Urothelium cell line (cell line): Measurements from ENCODE around the gene AOC3.
"Not testable (repeated sequence)": the region's sequence is repeated elsewhere in the genome, so short reads cannot be mapped to it uniquely, and the experiment has no call there.

ENCODE experiments used
- DNase-seq: peaks from one replicate; pipeline ENCODE4 v3.0.0; 2011; ENCODE audit warnings: low spot score, mixed read lengths
- FAIRE-seq: peaks from 2 replicates; lab custom pipeline; 2011; peaks lifted over from hg19 to GRCh38; lab: Jason Lieb, UNC

The AOC3 gene

DNA sequence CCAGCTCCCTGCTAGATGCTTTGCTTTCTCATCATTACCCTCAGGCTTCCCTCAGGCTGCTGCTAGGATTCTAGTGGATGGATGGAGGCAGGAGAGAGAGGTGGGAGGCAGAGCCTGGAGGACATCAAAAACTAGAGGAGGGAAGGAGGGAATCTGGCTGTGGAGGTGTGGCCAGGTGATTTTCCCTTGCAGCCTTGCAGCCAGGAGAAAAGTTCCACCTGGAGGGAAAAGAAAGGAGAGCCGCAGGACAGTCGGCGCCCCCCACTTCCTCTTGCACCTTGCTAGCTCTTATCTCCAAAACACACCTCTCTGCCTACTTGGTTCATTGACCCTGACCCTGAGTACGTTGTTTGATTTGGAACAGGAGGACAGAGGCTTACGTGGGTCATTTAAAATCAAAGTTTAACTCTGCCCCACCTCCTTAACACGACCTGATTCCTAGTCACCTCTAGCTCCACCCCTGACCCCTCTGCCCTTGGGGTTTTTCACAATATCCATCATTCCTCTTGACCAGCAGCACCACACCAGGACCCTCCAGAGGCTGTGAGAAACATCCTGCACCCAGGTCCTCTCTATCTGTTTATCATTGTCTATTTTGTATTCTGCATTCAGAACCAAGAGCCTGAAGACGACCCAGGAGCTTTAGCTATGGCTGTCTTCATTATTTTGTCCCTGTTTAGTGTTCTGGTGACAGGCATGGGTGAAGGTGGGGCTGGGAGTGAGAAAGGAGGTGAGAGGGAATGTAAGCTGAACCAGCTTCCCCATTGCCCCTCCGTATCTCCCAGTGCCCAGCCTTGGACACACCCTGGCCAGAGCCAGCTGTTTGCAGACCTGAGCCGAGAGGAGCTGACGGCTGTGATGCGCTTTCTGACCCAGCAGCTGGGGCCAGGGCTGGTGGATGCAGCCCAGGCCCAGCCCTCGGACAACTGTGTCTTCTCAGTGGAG, 15.9 kb downstream of the AOC3 start:
- no peak for DNase-seq
- FAIRE-seq, result no peak

DNA sequence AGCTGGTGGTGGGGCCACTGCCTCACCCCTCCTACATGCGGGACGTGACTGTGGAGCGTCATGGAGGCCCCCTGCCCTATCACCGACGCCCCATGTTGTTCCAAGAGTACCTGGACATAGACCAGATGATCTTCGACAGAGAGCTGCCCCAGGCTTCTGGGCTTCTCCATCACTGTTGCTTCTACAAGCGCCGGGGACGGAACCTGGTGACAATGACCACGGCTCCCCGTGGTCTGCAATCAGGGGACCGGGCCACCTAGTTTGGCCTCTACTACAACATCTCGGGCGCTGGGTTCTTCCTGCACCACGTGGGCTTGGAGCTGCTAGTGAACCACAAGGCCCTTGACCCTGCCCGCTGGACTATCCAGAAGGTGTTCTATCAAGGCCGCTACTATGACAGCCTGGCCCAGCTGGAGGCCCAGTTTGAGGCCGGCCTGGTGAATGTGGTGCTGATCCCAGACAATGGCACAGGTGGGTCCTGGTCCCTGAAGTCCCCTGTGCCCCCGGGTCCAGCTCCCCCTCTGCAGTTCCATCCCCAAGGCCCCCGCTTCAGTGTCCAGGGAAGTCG, 16.8 kb downstream of the AOC3 start:
- DNase-seq, FAIRE-seq: not testable (repeated sequence)

DNA sequence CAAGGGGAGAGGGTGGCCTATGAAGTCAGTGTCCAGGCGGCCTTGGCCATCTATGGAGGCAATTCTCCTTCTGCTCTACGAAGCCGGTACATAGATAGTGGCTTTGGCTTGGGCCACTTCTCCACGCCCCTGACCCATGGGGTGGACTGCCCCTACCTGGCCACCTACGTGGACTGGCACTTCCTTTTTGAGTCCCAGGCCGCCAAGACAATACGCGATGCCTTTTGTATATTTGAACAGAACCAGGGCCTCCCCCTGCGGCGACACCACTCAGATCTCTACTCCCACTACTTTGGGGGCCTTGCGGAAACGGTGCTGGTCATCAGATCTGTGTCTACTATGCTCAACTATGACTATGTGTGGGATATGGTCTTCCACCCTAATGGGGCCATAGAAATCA, 17.3 kb downstream of the AOC3 start:
- no peak for FAIRE-seq
- no peak for DNase-seq

GRCh38 chr17:42871647-42872046, 20.6 kb downstream of the AOC3 start:
- DNase-seq, result no peak
- no peak for FAIRE-seq

GRCh38 chr17:42872251-42872965, 21.4 kb downstream of the AOC3 start:
- DNase-seq (no peak), FAIRE-seq (no peak)

DNA sequence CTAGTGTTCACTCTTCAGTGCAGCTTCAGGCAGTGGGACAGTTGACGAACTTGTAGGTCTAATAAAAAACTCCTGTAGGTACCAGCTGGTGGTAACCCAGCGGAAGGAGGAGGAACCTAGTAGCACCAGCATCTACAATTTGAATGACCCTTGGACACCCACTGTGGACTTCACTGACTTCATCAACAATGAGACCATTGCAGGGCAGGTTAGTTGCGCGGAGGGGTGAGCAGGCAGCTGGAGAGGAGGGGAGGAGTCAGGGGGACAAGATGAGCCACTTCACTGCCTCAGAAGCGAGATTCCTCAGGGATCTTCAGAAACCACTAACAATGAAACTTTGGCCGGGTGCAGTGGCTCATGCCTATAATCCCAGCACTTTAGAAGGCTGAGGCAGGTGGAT, 22.3 kb downstream of the AOC3 start:
- DNase-seq (no peak), FAIRE-seq (no peak)

GRCh38 chr17:42873932-42874695, 23.1 kb downstream of the AOC3 start:
- not testable (repeated sequence) for DNase-seq, FAIRE-seq

- no peak for DNase-seq
- FAIRE-seq, result no peak
These were observed 26.0 kb downstream of the AOC3 start for GRCh38 chr17:42877037-42877436.

- DNase-seq, result no peak
- no peak for FAIRE-seq
These were observed 27.3 kb downstream of the AOC3 start for GRCh38 chr17:42878123-42878880.

- FAIRE-seq (no peak), DNase-seq (no peak)
These were observed 28.1 kb downstream of the AOC3 start for GRCh38 chr17:42878924-42879595.

DNA sequence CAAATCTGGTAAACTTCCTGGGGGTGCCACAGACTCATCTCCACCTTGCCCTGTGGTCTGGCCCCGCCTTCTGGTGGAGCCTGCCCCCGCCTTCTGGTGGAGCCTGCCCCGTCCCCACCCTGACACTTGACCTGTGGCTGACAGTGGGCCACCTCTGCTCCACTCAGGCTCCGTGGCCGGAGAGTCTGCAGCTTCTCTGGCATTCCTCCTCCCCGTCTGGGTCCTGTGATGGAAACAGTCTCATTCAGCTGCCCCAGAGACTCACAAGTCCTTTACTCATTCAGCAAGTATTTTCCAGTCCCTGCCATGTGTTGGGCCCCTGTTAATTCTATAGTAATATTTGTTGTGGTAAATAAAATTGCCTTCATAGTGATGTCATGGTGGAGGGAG, 28.6 kb downstream of the AOC3 start:
- DNase-seq (no peak), FAIRE-seq (no peak)

DNA sequence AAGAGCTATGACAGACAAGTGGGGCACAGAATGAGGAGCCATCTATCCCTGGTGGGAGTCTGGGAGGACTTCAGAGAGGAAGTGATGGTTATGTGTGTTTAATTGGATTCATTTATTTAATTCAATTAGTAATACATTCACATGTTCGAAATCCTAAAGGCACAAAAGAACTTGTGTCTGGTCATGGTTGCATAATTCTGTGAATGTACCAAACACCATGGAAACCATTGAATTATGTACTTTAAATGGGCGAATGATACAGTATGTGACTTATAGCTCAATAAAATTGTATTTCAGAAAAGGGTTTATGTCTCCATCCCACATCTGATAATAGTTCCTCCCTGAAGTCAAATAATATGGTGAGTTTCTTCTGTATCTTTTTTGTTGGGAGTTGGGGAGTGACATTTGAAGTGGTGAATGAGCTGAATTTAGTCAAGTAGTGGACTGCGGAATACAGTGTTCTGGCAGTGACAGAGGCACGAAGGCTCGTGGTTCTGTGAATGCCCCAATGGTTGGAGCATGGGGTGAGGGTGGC, 29.8 kb downstream of the AOC3 start:
- FAIRE-seq, result no peak
- no peak for DNase-seq

DNA sequence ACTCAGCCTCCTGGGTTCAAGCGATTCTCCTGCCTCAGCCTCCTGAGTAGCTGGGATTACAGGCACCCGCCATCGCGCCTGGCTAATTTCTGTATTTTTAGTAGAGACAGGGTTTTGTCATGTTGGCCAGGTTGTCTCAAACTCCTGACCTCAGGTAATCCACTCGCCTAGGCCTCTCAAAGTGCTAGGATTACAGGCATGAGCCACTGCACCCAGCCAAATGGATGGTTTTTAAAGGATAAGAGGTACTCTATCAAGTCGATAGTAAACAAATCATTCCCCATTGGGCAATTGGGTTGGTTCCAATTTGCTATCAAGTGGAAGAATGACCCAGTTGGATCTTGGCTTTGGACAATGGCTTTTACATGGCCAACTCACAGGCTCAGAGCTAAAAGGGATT, 30.7 kb downstream of the AOC3 start:
- FAIRE-seq, DNase-seq: not testable (repeated sequence)

- DNase-seq (no peak), FAIRE-seq (no peak)
These were observed 31.2 kb downstream of the AOC3 start for GRCh38 chr17:42882166-42882565.

DNA sequence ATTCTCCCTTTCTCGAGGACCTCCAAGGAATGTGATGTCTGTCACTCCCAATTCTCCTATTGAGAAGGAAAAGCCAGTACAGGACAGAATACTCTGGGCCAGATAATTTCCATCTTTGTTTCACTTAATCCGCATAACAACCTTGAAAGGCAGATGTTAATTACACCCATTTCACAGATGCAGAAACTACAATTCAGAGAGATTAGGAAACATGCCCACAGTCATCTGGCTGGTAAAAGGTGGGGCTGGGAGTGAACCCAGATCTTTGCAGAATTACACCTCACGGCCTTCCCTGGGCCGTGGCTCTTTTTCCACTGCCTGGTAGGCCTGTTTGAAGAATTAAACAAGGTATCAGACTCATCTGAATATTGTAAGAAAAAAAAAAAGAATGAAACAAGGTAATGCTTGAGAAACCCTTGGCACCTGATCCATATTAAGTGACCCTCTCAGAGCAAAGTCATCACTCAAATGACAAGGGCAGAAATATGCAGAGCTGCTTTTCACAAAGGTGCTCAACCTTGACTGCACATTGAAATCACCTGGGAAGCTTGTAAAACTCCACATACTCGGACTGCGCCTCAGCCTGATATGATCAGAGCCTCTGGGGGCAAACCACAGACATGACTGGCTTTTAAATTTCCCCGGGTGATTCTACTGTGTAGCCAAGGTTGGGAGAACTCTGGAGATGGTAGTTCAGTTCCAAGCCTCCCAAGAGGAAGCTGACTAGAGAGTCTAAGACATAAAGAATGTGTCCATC, 33.0 kb downstream of the AOC3 start:
- FAIRE-seq, result no peak
- DNase-seq, result no peak

GRCh38 chr17:42885806-42886205, 34.8 kb downstream of the AOC3 start:
- FAIRE-seq, DNase-seq: not testable (repeated sequence)

GRCh38 chr17:42886283-42887176, 35.5 kb downstream of the AOC3 start:
- no peak for DNase-seq
- FAIRE-seq, result no peak

GRCh38 chr17:42889809-42890208, 38.8 kb downstream of the AOC3 start:
- no peak for FAIRE-seq

More at GRCh38 chr17:42889809-42890208, 38.8 kb downstream of the AOC3 start:
- no peak for DNase-seq
